Activated naive CD4-positive, alpha-beta T cell treated with anti-CD3 and anti-CD28 coated beads, Interleukin-2, amount 10 ng/mL, durations not matched to agents 7 days and 5 days (primary cell): Measurements from ENCODE around the gene PLCL2.
A peak's percentile ranks its signal among the peaks of the same experiment; 100 is the strongest.
"Not testable (repeated sequence)": the region's sequence is repeated elsewhere in the genome, so short reads cannot be mapped to it uniquely, and the experiment has no call there.

Experiments
- CTCF ChIA-PET: fragments of 350-600 bp; sonication (Branson Sonifier 250); formaldehyde crosslinking; loops from one replicate; lab custom pipeline; 2021; ENCODE audit warnings: antibody characterized with exemption; lab: Charles Lee
- DNase-seq: peaks from one replicate; pipeline ENCODE4 v3.0.0-alpha.2; 2020
- H3K27ac Mint-ChIP-seq: one replicate; pipeline ENCODE4 v1.8.0; 2021; ENCODE audit warnings: mild to moderate bottlenecking, moderate library complexity, mixed read lengths
- H3K27me3 Mint-ChIP-seq: one replicate; pipeline ENCODE4 v1.8.0; 2021; ENCODE audit warnings: mild to moderate bottlenecking, mixed read lengths
- H3K36me3 Mint-ChIP-seq: one replicate; pipeline ENCODE4 v1.8.0; 2021; ENCODE audit warnings: mixed read lengths
- H3K4me1 Mint-ChIP-seq: one replicate; pipeline ENCODE4 v1.8.0; 2021; ENCODE audit warnings: mixed read lengths
- H3K4me3 Mint-ChIP-seq: one replicate; pipeline ENCODE4 v1.8.0; 2021; ENCODE audit warnings: mild to moderate bottlenecking, moderate library complexity, mixed read lengths
- H3K9me3 Mint-ChIP-seq: one replicate; pipeline ENCODE4 v1.8.0; 2021; ENCODE audit warnings: mixed read lengths

Gene PLCL2

GRCh38 chr3:16957852-16958251, 73.1 kb downstream of the PLCL2 start:
- H3K4me1 Mint-ChIP-seq, H3K4me3 Mint-ChIP-seq, H3K27ac Mint-ChIP-seq, H3K9me3 Mint-ChIP-seq, H3K27me3 Mint-ChIP-seq, DNase-seq, CTCF ChIA-PET: not testable (repeated sequence)
- peaks cover 24% of the 10 kb centered on the region for H3K36me3 Mint-ChIP-seq

- no peak for DNase-seq
- Mint-ChIP-seq H3K9me3 (no peaks in the 10 kb centered on the region), H3K27me3 (no peaks in the 10 kb centered on the region), H3K4me1 (peaks cover 3% of the 10 kb centered on the region), H3K4me3 (no peak overlapping the region), H3K36me3 (peaks cover 27% of the 10 kb centered on the region), H3K27ac (no peak overlapping the region)
- CTCF ChIA-PET, result no interaction called here
These were observed 75.4 kb downstream of the PLCL2 start for GRCh38 chr3:16960125-16960524.

DNA sequence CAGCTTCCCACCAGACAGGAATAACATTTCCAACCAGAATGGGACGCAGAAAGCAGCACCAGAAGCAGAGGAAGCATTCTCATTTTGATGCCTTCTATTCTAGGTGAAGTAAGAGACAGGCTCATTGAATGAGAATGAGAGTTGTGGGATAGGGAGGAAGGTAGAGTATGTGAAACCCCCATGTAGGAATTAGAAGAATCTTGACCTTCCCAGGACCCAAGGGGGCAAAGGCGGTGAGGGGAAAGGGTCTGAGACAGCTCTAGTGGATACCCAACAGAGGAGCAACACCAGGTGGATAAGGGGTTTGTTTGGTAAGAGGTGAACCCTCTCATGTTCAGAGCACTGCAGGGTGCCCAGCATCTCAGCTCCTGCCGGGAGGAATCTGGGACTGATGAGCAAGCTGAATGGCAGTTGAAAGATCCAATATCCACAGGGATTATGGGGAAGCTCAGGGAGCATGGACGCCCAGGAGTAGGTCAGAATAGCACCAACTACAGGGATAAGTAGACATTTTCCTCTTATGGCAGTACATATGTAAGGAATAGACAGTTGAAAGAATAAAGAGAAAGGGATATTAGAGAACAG, 77.0 kb downstream of the PLCL2 start:
- Mint-ChIP-seq H3K27me3 (no peaks in the 10 kb centered on the region), H3K9me3 (no peaks in the 10 kb centered on the region), H3K36me3 (peaks cover 32% of the 10 kb centered on the region), H3K27ac (no peak overlapping the region), H3K4me1 (peaks cover 3% of the 10 kb centered on the region), H3K4me3 (no peak overlapping the region)
- DNase-seq, result no peak
- CTCF ChIA-PET, result no interaction called here

- no peaks in the 10 kb centered on the region for H3K27me3 Mint-ChIP-seq
- H3K4me1 Mint-ChIP-seq, result peaks cover 2% of the 10 kb centered on the region
- no peak overlapping the region for H3K4me3 Mint-ChIP-seq
- CTCF ChIA-PET, result interaction anchor here (0.6 kb wide), 1 partner anchor 191 kb away, joined by 3 read pairs; no protein-coding TSS in a partner anchor
- H3K27ac Mint-ChIP-seq, result no peak overlapping the region
- H3K36me3 Mint-ChIP-seq, result peaks cover 33% of the 10 kb centered on the region
- no peak for DNase-seq
- H3K9me3 Mint-ChIP-seq, result peaks cover 32% of the 10 kb centered on the region
These were observed 90.3 kb downstream of the PLCL2 start for GRCh38 chr3:16975083-16975482.

DNA sequence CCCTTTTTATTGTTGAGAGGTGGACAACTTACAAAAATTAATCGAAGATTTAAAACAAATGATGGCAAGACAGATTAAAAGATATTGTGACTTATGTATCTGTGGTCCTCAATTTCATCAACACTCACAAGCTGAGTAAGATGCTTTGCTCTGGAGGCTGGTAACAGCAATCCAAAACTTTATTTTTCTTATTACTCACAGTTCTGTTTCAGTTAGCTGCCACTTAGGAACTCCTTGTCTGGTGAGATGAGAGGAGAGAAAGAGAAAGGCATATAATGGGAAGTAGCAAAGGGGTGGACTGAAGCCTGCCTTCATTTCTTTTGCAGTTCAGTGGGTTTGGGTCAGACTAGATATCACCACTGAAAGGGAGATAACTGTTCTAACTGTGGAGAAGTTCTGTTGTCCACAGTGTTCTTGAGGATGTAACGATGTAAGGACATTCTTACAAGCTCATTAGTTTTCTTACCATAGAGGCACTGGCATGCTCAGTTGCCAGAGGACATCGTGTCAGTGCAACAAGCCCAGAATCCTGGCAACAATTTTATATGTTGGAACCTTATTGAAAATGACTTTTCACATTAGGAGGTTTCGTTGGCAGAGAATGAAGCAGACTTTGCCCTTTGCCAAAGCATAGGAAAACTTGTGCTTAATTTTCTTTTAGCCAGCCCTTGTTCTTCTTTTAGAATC, 93.6 kb downstream of the PLCL2 start:
- peak overlapping the region; percentile 25 for H3K27ac Mint-ChIP-seq

GRCh38 chr3:16978921-16979271, 94.1 kb downstream of the PLCL2 start:
- CTCF ChIA-PET, result no interaction called here
- peaks cover 2% of the 10 kb centered on the region for H3K4me1 Mint-ChIP-seq
- peaks cover 29% of the 10 kb centered on the region for H3K36me3 Mint-ChIP-seq

More for the DNA sequence above, 93.6 kb downstream of the PLCL2 start:
- CTCF ChIA-PET, result no interaction called here
- Mint-ChIP-seq H3K4me3 (no peak overlapping the region), H3K9me3 (peaks cover 18% of the 10 kb centered on the region), H3K4me1 (peaks cover 4% of the 10 kb centered on the region), H3K27me3 (no peaks in the 10 kb centered on the region), H3K36me3 (peaks cover 31% of the 10 kb centered on the region)
- DNase-seq, result no peak

DNA sequence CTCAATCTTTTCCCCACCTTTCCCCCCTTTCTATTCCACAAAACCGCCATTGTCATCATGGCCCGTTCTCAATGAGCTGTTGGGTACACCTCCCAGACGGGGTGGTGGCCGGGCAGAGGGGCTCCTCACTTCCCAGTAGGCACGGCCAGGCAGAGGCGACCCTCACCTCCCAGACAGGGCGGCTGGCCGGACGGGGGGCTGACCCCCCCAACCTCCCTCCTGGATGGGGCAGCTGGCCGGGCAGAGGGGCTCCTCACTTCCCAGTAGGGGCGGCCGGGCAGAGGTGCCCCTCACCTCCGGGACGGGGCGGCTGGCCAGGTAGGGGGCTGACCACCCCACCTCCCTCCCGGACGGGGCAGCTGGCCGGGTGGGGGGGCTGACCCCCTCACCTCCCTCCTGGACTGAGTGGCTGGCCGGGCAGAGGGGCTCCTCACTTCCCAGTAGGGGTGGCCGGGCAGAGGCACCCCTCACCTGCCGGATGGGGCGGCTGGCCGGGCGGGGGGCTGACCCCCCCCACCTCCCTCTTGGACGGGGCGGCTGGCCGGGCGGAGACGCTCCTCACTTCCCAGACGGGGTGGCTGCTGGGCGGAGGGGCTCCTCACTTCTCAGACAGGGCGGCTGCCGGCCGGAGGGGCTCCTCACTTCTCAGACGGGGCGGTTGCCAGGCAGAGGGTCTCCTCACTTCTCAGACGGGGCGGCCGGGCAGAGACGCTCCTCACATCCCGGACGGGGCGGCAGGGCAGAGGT, 95.2 kb downstream of the PLCL2 start:
- CTCF ChIA-PET, H3K4me1 Mint-ChIP-seq, DNase-seq, H3K27ac Mint-ChIP-seq, H3K4me3 Mint-ChIP-seq, H3K27me3 Mint-ChIP-seq, H3K9me3 Mint-ChIP-seq: not testable (repeated sequence)
- peaks cover 26% of the 10 kb centered on the region for H3K36me3 Mint-ChIP-seq

More at GRCh38 chr3:16978921-16979271, 94.1 kb downstream of the PLCL2 start:
- Mint-ChIP-seq H3K27ac (no peak overlapping the region), H3K4me3 (no peak overlapping the region), H3K27me3 (no peaks in the 10 kb centered on the region), H3K9me3 (peaks cover 14% of the 10 kb centered on the region)
- DNase-seq, result no peak

DNA sequence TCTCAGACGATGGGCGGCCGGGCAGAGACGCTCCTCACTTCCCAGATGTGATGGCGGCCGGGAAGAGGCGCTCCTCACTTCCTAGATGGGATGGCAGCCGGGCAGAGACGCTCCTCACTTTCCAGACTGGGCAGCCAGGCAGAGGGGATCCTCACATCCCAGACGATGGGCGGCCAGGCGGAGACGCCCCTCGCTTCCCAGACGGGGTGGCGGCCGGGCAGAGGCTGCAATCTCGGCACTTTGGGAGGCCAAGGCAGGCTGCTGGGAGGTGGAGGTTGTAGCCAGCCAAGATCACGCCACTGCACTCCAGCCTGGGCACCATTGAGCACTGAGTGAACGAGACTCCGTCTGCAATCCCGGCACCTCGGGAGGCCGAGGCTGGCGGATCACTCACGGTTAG, 95.8 kb downstream of the PLCL2 start:
- H3K36me3 Mint-ChIP-seq, result peaks cover 26% of the 10 kb centered on the region
- CTCF ChIA-PET, result not testable (repeated sequence)

GRCh38 chr3:16982460-16982859, 97.7 kb downstream of the PLCL2 start:
- CTCF ChIA-PET, result no interaction called here
- peaks cover 12% of the 10 kb centered on the region for H3K36me3 Mint-ChIP-seq
- peaks cover 3% of the 10 kb centered on the region for H3K9me3 Mint-ChIP-seq
- H3K27me3 Mint-ChIP-seq, result no peaks in the 10 kb centered on the region
- H3K27ac Mint-ChIP-seq, result no peak overlapping the region
- no peak overlapping the region for H3K4me3 Mint-ChIP-seq
- H3K4me1 Mint-ChIP-seq, result peaks cover 2% of the 10 kb centered on the region
- no peak for DNase-seq

More for the DNA sequence above, 95.8 kb downstream of the PLCL2 start:
- H3K4me3 Mint-ChIP-seq, H3K4me1 Mint-ChIP-seq, H3K27me3 Mint-ChIP-seq, H3K9me3 Mint-ChIP-seq, DNase-seq, H3K27ac Mint-ChIP-seq: not testable (repeated sequence)

GRCh38 chr3:16985608-16986007, 100.9 kb downstream of the PLCL2 start:
- CTCF ChIA-PET, result no interaction called here
- H3K9me3 Mint-ChIP-seq, result no peaks in the 10 kb centered on the region
- DNase-seq, result no peak
- H3K4me1 Mint-ChIP-seq, result peaks cover 2% of the 10 kb centered on the region
- H3K4me3 Mint-ChIP-seq, result no peak overlapping the region
- peaks cover 7% of the 10 kb centered on the region for H3K36me3 Mint-ChIP-seq
- no peaks in the 10 kb centered on the region for H3K27me3 Mint-ChIP-seq
- H3K27ac Mint-ChIP-seq, result no peak overlapping the region

- H3K27ac Mint-ChIP-seq, result no peak overlapping the region
- CTCF ChIA-PET, result no interaction called here
- no peaks in the 10 kb centered on the region for H3K9me3 Mint-ChIP-seq
- H3K27me3 Mint-ChIP-seq, result no peaks in the 10 kb centered on the region
- DNase-seq, result no peak
- H3K4me1 Mint-ChIP-seq, result no peaks in the 10 kb centered on the region
- peaks cover 1% of the 10 kb centered on the region for H3K36me3 Mint-ChIP-seq
- H3K4me3 Mint-ChIP-seq, result no peak overlapping the region
These were observed 102.4 kb downstream of the PLCL2 start for GRCh38 chr3:16987141-16987540.

GRCh38 chr3:16990163-16990562, 105.4 kb downstream of the PLCL2 start:
- Mint-ChIP-seq H3K9me3 (peaks cover 2% of the 10 kb centered on the region), H3K27ac (no peak overlapping the region), H3K27me3 (no peaks in the 10 kb centered on the region), H3K4me3 (no peak overlapping the region), H3K4me1 (peaks cover 6% of the 10 kb centered on the region), H3K36me3 (peaks cover 4% of the 10 kb centered on the region)
- DNase-seq, result no peak
- CTCF ChIA-PET, result no interaction called here

DNA sequence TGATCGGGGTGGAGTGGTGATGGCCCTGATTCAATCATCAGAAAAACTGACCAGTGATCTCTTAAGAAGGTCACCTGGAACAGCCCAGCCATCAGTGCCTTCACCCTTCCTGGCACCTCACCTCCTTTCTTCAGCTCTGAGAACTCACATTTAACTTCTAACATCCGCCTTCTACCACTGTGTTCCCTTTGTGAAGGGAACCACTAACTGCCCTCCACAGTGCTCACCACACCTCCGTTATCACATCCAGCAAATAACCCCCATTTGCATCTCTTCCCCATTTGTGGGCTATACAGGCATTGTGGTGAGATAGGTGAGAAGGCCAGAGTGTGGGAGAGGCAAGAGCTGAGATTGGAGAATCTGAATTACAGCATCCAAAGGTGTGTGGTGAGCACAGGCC, 107.4 kb downstream of the PLCL2 start:
- no peak for DNase-seq
- Mint-ChIP-seq H3K9me3 (peaks cover 2% of the 10 kb centered on the region), H3K4me3 (no peak overlapping the region), H3K4me1 (peaks cover 21% of the 10 kb centered on the region), H3K36me3 (peaks cover 10% of the 10 kb centered on the region), H3K27me3 (no peaks in the 10 kb centered on the region), H3K27ac (peak overlapping the region; percentile 66)
- CTCF ChIA-PET, result no interaction called here

DNA sequence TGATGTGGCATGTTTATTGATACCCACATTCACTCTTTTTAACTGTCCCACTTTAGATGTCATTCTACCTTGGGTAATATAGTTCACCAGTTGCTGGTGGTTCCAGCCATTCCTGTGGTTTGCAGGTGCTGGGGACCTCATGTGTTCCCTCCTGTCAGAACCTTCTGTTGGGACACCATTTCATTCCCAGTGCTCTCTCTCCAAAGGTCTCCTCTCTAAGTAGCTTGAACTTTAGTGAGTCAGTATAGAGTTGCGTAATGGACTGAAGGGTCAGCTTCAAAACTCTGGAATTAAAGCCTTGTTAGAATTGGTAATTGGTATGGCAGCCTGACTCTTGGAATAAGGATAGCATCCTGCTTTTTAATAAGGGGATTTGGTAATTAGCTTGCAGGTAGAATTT, 108.5 kb downstream of the PLCL2 start:
- Mint-ChIP-seq H3K27ac (no peak overlapping the region), H3K27me3 (no peaks in the 10 kb centered on the region), H3K9me3 (peaks cover 2% of the 10 kb centered on the region), H3K4me1 (peaks cover 24% of the 10 kb centered on the region), H3K36me3 (peaks cover 10% of the 10 kb centered on the region), H3K4me3 (no peak overlapping the region)
- no peak for DNase-seq
- CTCF ChIA-PET, result no interaction called here
